NCI-H128 (cell line): ENCODE measurements around the gene BCORL1.

Experiments
- DNase-seq: peaks from one replicate; lab custom pipeline; 2025; ENCODE audit not compliant: unreplicated experiment; lab: John Stamatoyannopoulos, UW

The BCORL1 gene

GRCh38 chrX:130090364-130090763 is 107.9 kb downstream of the BCORL1 start:
- DNase-seq, result no peak

GRCh38 chrX:130091980-130092522 is 109.6 kb downstream of the BCORL1 start:
- DNase-seq, result no peak

GRCh38 chrX:130093271-130093670 is 110.8 kb downstream of the BCORL1 start:
- DNase-seq, result no peak

- DNase-seq, result no peak
Measured at GRCh38 chrX:130094696-130095095, 112.3 kb downstream of the BCORL1 start.

- DNase-seq, result no peak
Measured at GRCh38 chrX:130095249-130096030, 113.0 kb downstream of the BCORL1 start.

GRCh38 chrX:130097507-130098209 is 115.2 kb downstream of the BCORL1 start:
- DNase-seq, result no peak

GRCh38 chrX:130098210-130098552 is 115.7 kb downstream of the BCORL1 start:
- DNase-seq, result no peak

- no peak for DNase-seq
Measured at GRCh38 chrX:130100180-130100579, 117.7 kb downstream of the BCORL1 start.

- no peak for DNase-seq
Measured at GRCh38 chrX:130103605-130104004, 121.2 kb downstream of the BCORL1 start.

GRCh38 chrX:130105244-130105643 is 122.8 kb downstream of the BCORL1 start:
- no peak for DNase-seq

- DNase-seq, result no peak
Measured at GRCh38 chrX:130106071-130106470, 123.6 kb downstream of the BCORL1 start.
